Sigmoid colon (tissue), 7 donors: ENCODE data around the gene FUOM. TPM values are rescaled to one million over a fixed set of nuclear protein-coding genes. Genes with fewer than 3 reads are reported as not detected.
"Not testable (repeated sequence)": the region's sequence is repeated elsewhere in the genome, so short reads cannot be mapped to it uniquely, and the experiment has no call there.

ENCODE experiments used
- DNase-seq: peaks from one replicate; pipeline ENCODE4 v3.0.0-alpha.2; 2019
- H3K27ac ChIP-seq, 4 donors: fragments of 200-600 bp; sonication (generic); one replicate each; pipeline ENCODE4 v1.5.1; 2016 to 2019; ENCODE audit warnings: mild to moderate bottlenecking in 1 of 4
- H3K27me3 ChIP-seq, 3 donors: fragments of 200-600 bp; sonication (generic); one replicate each; pipeline ENCODE4 v1.5.1; 2019; ENCODE audit warnings: mild to moderate bottlenecking in 1 of 3
- H3K36me3 ChIP-seq, 4 donors: fragments of 200-600 bp; sonication (generic); one replicate each; pipeline ENCODE4 v1.5.1; 2016 to 2019
- H3K4me1 ChIP-seq, 4 donors: fragments of 200-600 bp; sonication (generic); one replicate each; pipeline ENCODE4 v1.5.1; 2017 to 2019
- H3K4me3 ChIP-seq, 4 donors: fragments of 200-600 bp; sonication (generic); one replicate each; pipeline ENCODE4 v1.5.1; 2017 to 2019; ENCODE audit warnings: mild to moderate bottlenecking in 2 of 4, moderate library complexity in 1 of 4
- H3K9me3 ChIP-seq, 4 donors: fragments of 200-600 bp in 3 of 4; sonication (generic) in 3 of 4; one replicate each; pipeline versions ENCODE4 v1.5.1 to v1.6.1; 2013 to 2019
- CTCF ChIP-seq, 4 experiments: fragments of 450-650 bp in 3 of 4; fragments of 200-600 bp in 1 of 4; IDR thresholded peaks; one replicate each; pipeline ENCODE4 v1.5.1; 2016 to 2019; ENCODE audit warnings: antibody characterized with exemption in 4 of 4, mild to moderate bottlenecking in 3 of 4, moderate library complexity in 2 of 4
- EP300 ChIP-seq, 4 donors: sonication (generic); formaldehyde crosslinking; IDR thresholded peaks; one replicate each; pipeline ENCODE4 v1.6.1; 2017; ENCODE audit warnings: antibody characterized with exemption in 4 of 4
- POLR2A ChIP-seq, 2 donors: fragments of 450-650 bp; IDR thresholded peaks; one replicate each; pipeline ENCODE4 v1.6.1; 2016; ENCODE audit warnings: antibody characterized with exemption in 2 of 2, mild to moderate bottlenecking in 2 of 2, moderate library complexity in 2 of 2
- POLR2AphosphoS5 ChIP-seq, 4 donors: sonication (generic); formaldehyde crosslinking; IDR thresholded peaks; one replicate each; pipeline ENCODE4 v1.6.1; 2017; ENCODE audit warnings: antibody characterized with exemption in 4 of 4
- WGBS, 2 donors: extraction: QIAGEN DNeasy Blood & Tissue Kit; methylation state at CpG; one replicate each; pipeline ENCODE4 v1.1.7; 2013; 5-methylcytosine and 5-hydroxymethylcytosine counted together
- intact Hi-C: fragments of 100-400 bp; cut with DNase I; formaldehyde crosslinking; loops from one replicate; pipeline ENCODE4 v1.15.1; 2023
- polyA plus RNA-seq, 3 donors: library from polyadenylated mRNA; stranded (reverse); fragments of 200-250 nt; gene quantifications; one replicate each; pipeline ENCODE4 v1.2.3, GENCODE V29; 2013
- total RNA-seq, 4 donors: library from RNA; depleted of rRNA; stranded (reverse); fragments of >200 nt; gene quantifications; one replicate each; pipeline ENCODE4 v1.1.0, GENCODE V29; 2016
- donor health status: healthy with polysubstance abuse.
- donor health status: Bipolar disorder and iron deficiency.
- donor health status: healthy.

The FUOM gene
- total and polyA plus RNA-seq, 7 donors = 8.0 to 98.0 (median 25.7) TPM

- TF ChIP-seq EP300 (IDR thresholded peaks at IDR 0.05) (no peak), CTCF (IDR thresholded peaks at IDR 0.05) (no peak), POLR2AphosphoS5 (IDR thresholded peaks at IDR 0.05) (no peak), POLR2A (IDR thresholded peaks at IDR 0.05) (no peak)
- WGBS, 2 donors = 22 to 33% methylated on average over 20 of the region's 20 CpGs
- Histone ChIP-seq H3K4me1 (peaks cover 0 to 32% (median 24%) of the 10 kb centered on the region in 4 donors), H3K27me3 (no peaks in the 10 kb centered on the region), H3K27ac (peak overlapping the region; percentile 83 to 93 (median 86)), H3K9me3 (no peaks in the 10 kb centered on the region), H3K36me3 (peaks cover 0 to 10% (median 0%) of the 10 kb centered on the region in 4 donors), H3K4me3 (peak overlapping the region; percentile 64 to 98 (median 80))
- no peak for DNase-seq
- intact Hi-C loops = loop anchor here (2.0 to 5.0 kb wide), 3 partner anchors 15 to 116 kb away; no protein-coding TSS in a partner anchor
These were observed 20.0 kb upstream of the FUOM start for GRCh38 chr10:133377818-133378250.

- Histone ChIP-seq H3K27me3 (no peaks in the 10 kb centered on the region), H3K27ac (peak overlapping the region in 1 of 4 donors; percentile 83), H3K36me3 (peaks cover 0 to 6% (median 0%) of the 10 kb centered on the region in 4 donors), H3K4me1 (peaks cover 0 to 37% (median 29%) of the 10 kb centered on the region in 4 donors), H3K9me3 (no peaks in the 10 kb centered on the region), H3K4me3 (peak overlapping the region in 1 of 4 donors; percentile 78)
- WGBS, 2 donors = 93 to 94% methylated on average over 30 of the region's 30 CpGs
- TF ChIP-seq CTCF (IDR thresholded peaks at IDR 0.05) = no peak
- TF ChIP-seq POLR2A (IDR thresholded peaks at IDR 0.05) = no peak
- TF ChIP-seq EP300 (IDR thresholded peaks at IDR 0.05) = no peak
- TF ChIP-seq POLR2AphosphoS5 (IDR thresholded peaks at IDR 0.05) = no peak
- no peak for DNase-seq
- intact Hi-C loops = loop anchor here (5.0 kb wide), 1 partner anchor 115 kb away; no protein-coding TSS in a partner anchor
These were observed 19.4 kb upstream of the FUOM start for GRCh38 chr10:133377025-133377817.

- not testable (repeated sequence) for H3K9me3 ChIP-seq, H3K4me3 ChIP-seq, H3K36me3 ChIP-seq, H3K27me3 ChIP-seq, DNase-seq, H3K27ac ChIP-seq
- 93 to 94% methylated on average over 5 of the region's 5 CpGs for WGBS, 2 donors
- H3K4me1 ChIP-seq = peaks cover 0 to 43% (median 34%) of the 10 kb centered on the region in 4 donors
- intact Hi-C loops = loop anchor here (5.0 kb wide), 1 partner anchor 114 kb away; no protein-coding TSS in a partner anchor
These were observed 18.4 kb upstream of the FUOM start for GRCh38 chr10:133376183-133376582.

- Histone ChIP-seq H3K27ac (no peak overlapping the region), H3K27me3 (no peaks in the 10 kb centered on the region), H3K4me1 (peaks cover 0 to 42% (median 34%) of the 10 kb centered on the region in 4 donors), H3K36me3 (peaks cover 0 to 6% (median 3%) of the 10 kb centered on the region in 4 donors), H3K4me3 (no peak overlapping the region), H3K9me3 (no peaks in the 10 kb centered on the region)
- 88 to 90% methylated on average over 12 of the region's 12 CpGs for WGBS, 2 donors
- DNase-seq = no peak
- TF ChIP-seq POLR2A (IDR thresholded peaks at IDR 0.05) (no peak), EP300 (IDR thresholded peaks at IDR 0.05) (no peak), POLR2AphosphoS5 (IDR thresholded peaks at IDR 0.05) (no peak), CTCF (IDR thresholded peaks at IDR 0.05) (no peak)
- intact Hi-C loops = loop anchor here (5.0 kb wide), 1 partner anchor 113 kb away; no protein-coding TSS in a partner anchor
These were observed 17.7 kb upstream of the FUOM start for GRCh38 chr10:133375357-133376115.
